Stimulated activated CD8-positive, alpha-beta memory T cell treated with anti-CD3 and anti-CD28 coated beads, Interleukin-7, amount 100 ng/mL, for 48 hours (primary cell): ENCODE results near the gene ATP1A4.

ENCODE experiments used
- DNase-seq, 2 donors: peaks; one replicate each; pipeline ENCODE4 v3.0.0-alpha.2; 2020; ENCODE audit warnings: low read depth in 1 of 2; ENCODE audit errors: extremely low read depth in 1 of 2

The ATP1A4 gene

DNA sequence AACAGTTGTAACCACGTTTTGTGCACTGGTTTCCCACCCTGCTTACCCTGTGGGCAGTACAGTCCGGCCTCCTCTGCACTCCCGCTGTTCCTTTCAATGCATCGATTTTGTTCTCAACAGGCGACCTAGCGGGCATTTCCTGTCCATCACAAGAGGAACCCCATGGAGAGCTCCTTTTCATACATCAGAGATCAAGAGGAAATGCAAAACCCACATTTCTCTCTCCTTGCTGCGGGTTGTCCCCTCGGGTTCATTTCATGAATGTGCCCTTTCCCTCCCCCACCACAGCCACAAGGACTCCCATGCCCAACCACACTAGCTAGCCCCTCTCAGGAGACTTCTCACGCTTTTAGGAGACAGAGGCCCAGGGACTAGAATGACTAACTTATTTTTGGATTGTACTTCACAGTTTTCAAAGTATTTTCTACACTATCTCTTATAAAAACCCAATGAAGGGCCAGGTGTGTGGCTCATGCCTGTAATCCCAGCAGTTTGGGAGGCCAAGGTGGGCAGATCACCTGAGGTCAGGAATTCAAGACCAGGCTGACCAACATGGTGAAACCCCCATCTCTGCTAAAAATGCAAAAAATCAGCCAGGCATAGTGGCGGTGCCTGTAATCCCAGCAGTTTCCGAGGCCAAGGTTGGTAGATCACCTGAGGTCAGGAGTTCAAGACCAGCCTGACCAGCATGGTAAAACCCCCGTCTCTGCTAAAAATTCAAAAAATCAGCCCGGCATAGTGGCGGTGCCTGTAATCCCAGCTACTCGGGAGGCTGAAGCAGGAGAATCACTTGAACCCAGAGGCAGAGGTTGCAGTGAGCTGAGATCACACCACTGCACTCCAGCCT is 18.4 kb downstream of the ATP1A4 start:
- peak; percentile 13 to 29 for DNase-seq

DNA sequence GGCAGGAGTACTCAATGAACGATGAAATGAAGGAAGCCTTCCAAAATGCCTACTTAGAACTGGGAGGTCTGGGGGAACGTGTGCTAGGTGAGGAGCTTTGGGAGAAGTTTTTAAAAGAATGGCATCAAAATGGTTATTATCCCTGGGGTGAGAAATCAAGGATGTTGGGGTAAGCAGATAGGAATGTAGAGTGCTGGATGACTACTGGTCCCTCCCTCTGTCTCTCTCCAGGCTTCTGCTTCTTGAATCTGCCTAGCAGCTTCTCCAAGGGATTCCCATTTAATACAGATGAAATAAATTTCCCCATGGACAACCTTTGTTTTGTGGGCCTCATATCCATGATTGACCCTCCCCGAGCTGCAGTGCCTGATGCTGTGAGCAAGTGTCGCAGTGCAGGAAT is 20.0 kb downstream of the ATP1A4 start:
- no peak for DNase-seq

DNA sequence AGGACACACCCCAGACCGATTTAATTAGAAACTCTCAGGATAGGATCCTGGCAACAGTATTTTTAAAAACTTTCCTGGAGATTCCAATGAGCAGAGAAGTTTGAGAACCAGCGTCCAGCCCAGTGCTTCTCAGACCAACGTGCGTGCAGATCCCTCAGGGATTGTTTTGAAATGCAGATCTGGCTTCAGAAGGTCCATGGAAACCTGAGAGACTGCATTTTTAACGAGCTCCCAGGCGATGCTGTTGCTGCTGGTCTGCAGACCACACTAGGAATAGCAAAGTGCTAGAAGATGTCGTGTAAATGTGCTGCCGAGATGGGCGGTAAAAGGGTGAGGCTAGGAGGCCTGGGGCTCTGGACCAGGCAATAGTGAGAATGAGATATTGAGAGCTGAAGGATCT is 20.6 kb downstream of the ATP1A4 start:
- DNase-seq = no peak

DNA sequence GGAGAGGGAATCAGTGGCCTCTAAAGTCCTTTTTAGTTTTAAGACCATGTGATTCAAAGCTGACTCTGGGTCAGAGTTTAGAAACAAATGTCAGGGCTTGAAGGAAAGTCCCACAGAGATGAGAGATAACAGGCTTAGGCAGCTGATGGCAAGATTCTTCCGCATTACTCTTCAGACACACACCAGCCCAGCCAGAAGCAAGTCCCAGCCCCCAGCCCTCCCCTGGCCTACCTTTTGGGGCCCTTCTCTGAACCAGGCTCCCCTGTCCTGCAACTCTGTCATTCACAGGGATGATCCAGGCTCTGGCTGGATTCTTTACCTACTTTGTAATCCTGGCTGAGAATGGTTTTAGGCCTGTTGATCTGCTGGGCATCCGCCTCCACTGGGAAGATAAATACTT is 25.8 kb downstream of the ATP1A4 start:
- DNase-seq = no peak

DNA sequence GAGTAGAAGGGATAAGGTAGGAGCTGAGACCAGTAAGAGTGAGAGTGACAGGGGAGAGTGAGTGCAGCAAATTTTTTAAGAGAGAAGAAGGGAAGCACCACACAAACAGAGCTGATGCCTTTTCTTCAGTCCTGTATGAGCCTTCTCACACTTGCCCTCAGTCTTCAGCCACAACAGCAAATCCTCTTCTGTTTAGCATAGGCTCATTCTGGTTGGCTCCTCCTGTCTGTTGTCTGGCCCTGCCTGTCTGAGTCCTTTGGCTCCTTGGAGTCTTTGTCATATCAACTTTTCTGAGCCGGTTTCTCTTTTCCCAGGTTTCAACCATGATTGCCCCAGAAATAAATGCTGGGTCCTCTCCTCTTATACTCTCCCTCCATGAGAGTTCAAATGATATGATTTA is 26.3 kb downstream of the ATP1A4 start:
- DNase-seq = no peak

DNA sequence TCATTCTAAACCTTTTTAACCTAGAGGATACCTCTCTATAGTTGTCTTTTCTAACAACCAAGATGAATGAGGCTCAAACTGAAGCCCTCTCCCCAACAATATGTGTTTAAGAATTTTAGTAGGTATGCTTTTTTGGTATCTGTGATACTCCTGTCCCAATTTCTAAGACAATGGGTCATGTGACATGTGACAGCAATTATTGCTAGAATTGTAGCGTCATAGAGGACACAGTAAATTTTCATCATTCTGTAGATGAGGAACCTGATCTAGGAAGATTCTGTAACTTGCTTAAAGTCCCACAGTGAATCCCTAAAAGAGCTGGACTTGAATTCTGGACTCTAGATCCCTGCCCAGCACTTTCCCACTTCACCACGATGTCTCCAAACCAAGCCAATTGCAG is 27.3 kb downstream of the ATP1A4 start:
- DNase-seq = no peak

DNA sequence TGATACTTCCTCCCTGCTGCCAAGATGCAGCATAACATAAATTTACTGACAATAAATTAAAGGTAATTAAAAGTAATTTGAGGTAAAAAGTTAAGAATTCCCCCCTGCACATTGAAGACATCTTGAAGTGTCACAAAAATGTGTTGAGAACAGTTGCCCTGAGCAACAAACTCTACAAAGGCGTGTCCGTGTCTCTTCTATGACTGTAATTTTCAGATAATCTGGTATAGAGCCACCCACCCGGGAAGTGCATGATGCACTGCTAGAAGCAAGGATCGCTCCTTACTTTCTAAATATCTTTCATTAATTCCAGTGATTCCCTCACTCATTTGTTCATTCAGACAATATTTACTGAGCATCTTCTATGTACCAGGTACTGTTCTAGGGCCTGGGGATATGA is 27.9 kb downstream of the ATP1A4 start:
- no peak for DNase-seq

DNA sequence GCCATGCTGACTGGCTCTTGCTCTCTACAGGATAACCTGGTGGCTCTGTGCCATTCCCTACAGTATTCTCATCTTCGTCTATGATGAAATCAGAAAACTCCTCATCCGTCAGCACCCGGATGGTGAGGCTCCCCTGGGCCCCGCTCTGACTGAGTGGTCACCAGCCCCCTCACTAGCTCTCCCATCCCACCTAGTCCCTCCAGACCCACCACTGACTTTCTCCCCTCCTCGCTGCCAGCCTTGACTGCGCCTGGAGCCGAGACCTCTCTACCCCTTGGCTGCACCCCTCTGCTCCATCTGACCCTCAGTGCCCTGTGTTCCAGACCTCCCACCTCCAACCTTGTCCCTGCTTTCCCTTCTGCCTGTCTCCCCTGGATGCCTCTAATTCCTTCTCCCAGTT is 34.8 kb downstream of the ATP1A4 start:
- no peak for DNase-seq

DNA sequence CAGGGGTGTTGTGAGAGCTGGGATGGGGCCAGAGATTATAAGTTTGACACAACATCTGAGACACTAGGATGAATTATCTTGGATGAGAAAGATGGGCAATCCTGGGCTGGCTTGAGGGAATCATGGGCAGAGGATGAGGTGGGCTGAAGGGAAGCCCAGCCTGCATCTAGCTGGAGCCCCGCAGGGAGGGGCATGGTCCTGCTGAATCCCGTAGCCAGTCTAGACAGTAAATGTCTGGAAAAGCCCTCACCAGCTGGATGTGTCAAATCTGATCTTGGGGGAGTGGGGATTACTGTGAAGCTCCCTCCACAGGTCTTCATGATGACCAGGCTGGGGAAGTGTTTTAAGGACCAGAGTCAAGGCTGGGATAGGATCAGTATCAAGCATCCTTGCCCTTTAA is 35.3 kb downstream of the ATP1A4 start:
- DNase-seq = no peak

DNA sequence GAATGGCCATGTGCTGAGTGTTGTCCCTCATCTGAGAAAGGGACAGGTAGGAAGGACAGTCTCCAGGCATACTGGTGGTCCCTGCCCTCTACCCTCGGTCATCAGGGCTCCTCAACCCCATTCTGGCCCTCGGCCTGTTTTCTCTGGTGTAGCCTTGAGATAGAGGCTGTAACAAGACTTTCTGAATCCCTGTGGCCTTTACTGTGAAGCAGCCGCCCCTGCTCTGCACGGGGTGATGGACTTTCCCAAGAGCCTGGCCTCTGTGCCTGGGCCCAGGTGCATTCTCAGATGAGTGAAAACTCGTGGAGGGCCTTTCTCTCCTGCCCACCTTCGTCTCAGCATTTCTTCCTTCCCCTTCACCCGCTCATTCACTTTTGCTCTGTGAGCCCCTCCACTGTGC is 36.0 kb downstream of the ATP1A4 start:
- no peak for DNase-seq

DNA sequence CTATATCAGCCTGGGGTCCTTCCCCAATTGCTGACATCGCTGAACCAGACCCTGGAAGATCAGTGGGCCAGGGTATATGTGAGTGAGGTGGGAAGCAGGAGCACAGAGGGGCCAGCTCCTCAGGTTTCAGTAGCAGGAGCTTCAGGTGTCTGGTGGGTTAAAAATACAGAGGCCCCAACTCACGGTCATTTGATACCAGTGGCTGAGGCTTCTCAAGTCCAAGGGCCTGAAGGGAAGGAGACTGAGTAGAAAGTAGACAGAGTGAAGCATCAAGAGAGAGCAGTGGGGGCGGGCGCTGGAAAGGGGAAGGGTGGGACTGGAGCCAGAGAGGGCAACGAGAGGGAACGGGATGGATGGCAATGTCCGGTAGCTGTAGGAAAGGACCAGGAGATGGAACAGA is 36.9 kb downstream of the ATP1A4 start:
- no peak for DNase-seq

DNA sequence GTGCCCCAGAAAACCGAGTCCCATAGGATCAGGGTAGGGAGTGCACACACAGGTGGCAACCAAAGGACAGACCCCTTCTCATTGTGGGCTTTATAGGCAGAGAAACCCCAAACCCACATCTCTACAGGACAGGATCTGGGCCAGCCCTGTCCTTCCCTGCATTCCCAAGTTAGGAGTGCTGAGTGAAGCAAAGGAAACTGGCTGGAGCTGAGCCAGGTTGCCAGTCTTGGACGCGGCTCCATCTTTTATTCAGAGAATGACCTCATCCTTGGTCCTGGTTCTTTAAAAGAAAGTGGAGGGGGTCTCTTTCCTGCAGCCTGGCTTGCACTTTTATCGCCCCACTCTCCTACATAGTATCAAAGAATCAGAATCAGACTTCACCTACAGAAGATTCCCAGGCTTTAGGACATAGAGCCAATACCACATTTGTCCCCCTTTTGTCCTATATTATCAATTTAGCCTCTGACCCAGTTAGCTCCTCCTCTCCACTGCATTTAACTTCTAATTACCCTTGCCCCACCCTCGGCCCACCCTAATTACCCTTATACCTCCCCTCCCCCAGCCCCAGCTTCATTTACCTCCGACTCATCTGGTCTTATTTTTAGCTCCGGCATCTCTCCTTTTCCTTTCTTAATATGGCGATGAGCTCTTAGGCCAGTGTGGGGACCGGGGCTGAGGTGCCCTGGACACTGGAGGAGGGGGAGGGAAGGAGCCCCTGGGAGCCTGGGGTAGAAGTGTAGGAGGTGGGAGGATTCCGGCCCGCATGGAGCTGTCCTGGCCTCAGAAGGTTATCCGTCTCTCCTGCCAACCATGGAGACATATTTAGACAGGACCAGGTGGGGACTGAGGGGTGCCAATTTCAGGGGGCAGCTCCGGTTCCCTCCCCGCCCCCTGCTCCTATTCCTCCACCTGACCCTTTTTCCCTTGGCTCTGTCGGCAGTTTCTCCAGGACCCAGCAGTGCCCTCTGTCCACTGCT is 38.5 kb downstream of the ATP1A4 start, which contains the start of gene CASQ1:
CASQ1 (plus strand) TSS at position 927 of the 977 bp plus-strand sequence. CDS start 177 bp downstream, outside the sequence.
- no peak for DNase-seq

DNA sequence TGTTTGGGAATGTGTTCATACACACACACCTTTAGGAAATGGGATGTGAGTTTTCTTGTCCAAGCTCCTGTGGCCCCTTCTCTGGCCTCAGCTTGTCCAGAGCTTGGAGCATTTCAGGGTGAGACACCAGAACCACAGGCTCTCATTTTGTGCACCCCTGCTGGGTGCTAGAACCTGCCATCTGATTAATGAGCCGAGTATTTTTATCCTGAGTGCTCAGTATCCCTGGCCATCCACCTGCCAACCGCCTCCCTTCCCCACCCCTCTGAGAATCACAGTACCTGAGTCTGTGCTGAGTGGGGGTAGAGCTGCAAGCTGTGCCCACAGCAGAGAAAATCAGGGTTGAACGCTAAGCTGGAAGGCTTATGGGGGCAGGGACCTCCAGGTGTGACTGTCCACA is 40.4 kb downstream of the ATP1A4 start:
- DNase-seq = no peak

DNA sequence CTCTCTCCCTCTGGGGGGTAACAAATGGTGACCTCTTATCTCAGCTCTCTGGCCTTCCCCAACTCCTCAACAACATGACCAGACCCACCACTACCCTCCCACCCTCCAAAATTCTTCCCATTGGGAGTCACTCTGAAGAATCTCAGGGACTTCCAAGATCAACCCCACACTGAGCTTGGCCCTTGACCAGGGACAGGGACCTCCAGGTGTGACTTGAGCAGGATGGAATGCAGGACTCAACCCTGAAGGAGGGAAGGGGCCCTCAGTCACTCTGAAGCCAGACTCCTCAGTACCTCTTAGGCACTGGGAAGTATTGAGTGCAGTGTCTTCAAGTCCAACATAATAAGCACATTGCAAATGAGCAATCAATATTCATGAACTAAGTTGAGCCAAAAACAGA is 40.8 kb downstream of the ATP1A4 start:
- DNase-seq = no peak

DNA sequence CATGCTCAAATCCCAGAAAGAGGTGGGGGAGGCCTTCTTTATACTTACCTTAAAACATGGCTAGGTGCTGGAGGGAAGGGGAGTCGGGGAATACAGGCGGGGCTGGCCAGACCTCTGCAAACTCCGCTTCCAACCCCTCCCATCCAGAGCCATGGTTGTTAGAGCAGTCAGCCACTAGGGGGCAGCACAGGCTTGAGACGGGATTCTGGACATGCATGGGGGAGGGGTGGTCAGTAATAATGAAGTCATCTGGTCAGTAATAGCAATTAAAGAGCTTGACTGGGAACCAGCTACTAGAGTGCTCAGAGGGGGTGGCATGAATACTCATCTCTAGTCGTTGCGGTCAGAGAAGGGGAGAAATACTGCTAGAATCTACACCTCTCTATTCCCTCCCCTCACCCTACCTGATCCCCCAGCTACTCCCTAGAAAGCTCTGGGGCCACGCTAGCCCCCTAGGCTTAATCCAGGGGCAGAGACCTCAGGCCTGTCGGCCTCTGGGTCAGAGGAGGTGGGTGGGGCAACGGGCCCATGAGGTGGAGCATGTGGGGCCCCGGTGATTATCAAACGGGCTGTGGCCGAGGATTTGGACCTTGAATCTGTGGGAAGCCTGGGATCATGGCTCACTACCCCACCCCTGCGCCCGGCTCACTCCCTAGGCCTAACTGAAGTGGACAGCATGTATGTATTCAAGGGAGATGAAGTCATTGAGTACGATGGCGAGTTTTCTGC is 41.9 kb downstream of the ATP1A4 start:
- peak; percentile 44 to 59 for DNase-seq

DNA sequence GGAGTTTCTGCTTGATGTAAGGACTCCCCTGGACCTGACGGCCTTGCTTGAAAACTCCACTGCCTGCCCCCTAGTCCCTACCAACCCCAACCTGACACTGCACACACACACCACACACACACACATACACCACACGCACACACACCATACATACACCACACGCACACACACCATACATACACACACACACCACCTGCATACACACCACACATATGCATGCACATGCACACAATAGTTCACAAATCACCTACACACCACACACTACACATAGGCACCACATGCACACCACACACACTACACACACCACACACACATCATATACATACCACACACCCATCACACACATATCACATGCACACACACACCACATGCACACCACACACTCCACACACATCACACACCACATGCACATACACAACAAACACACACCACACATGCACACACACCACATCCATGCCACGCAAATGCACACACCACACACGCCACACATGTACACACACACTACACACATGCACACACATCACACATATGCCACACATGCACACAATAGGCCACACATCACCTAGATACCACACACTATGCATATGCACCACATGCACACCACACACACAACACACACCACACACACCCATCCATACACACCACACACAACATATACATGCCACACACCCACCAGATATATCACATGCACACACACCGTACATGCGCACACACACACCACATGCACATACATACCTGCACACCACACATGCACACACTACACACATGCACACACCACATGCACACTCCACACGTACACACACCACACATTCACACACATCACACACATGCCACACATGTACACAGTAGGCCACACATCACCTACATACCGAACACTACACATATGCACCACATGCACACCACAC is 42.7 kb downstream of the ATP1A4 start:
- no peak for DNase-seq

DNA sequence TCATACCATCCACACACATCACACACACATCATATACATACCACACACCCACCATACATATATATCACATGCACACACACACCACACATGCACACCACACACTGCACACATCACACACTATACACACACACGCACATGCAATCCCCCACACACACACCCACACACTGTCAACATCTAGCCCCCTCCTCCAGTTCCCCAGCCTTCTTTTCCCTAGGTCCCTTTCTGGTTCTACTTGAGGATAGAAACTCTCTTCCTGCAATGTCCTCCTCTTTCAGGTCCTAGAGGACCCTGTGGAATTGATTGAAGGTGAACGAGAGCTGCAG is 43.3 kb downstream of the ATP1A4 start:
- DNase-seq = no peak

DNA sequence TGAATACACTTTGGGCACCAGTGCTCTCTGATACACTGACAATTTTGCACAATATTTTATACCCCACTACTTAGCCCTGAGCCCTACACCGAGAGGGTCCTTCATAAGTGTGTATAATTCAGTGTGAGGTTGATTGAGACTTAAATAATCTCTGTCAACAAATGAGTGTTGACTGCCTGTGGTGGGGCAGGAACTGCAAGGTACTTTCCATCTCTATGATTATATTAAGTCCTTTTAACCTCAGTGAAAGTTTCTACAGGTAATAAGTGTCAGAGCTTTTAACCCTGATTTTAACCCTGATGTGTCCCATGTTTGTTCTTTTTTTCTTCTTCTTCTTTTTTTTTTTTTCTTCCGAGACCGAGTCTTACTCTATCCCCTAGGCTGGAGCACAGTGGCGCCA is 44.7 kb downstream of the ATP1A4 start:
- DNase-seq = no peak

DNA sequence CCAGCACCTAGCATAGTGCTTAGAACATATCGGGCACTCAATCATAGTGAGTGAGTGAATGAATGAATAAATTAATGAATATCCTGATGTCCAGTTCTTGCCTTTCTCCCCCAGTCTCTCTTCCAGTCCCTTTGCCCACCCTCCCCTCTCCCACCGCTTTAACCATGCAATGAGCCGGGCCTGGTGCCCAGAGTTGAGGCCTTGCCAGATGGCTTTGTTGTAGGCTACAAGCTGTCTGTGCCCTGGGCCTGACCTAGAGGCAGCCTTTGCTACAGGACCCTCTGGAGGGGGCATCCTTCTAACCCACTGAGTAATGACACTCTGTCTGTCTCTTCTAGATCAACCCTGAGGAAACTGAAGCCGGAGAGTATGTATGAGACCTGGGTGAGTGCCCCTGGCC is 45.8 kb downstream of the ATP1A4 start:
- no peak for DNase-seq

DNA sequence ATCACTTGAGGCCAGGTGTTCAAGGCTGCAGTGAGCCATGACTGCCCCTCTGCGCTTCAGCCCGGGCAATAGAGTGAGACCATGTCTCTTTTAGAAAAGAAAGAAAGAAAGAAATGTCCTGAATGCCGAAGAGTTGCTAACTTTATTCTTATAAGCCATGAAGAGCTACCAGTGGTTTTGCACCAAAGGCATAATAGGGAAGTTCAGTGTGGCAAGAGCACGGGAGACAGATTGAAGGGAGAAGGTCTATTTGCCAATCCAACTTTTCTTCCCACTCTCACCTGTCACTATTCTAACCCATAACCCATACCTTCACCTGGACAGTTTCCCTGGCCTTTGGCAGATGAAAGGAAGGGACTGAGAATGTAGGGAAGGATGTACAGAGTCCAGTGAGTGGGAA is 49.4 kb downstream of the ATP1A4 start:
- DNase-seq = no peak
